Left ventricle myocardium inferior (tissue), 1 donor: ENCODE data around the gene DHPS. TPM values are rescaled to one million over a fixed set of nuclear protein-coding genes. Genes with fewer than 3 reads are reported as not detected.
A peak's percentile ranks its signal among the peaks of the same experiment; 100 is the strongest.

Experiments
- DNase-seq: peaks from one replicate; pipeline ENCODE4 v3.0.0-alpha.2; 2020
- H3K27ac ChIP-seq: fragments of 200-600 bp; replicated peaks from 2 replicates; pipeline ENCODE4 v1.8.0; 2021
- H3K27me3 ChIP-seq: fragments of 200-600 bp; 2 replicates; pipeline ENCODE4 v1.8.0; 2021; ENCODE audit warnings: low read depth
- H3K36me3 ChIP-seq: fragments of 200-600 bp; 2 replicates; pipeline ENCODE4 v1.8.0; 2021
- H3K4me1 ChIP-seq: fragments of 200-600 bp; 2 replicates; pipeline ENCODE4 v1.8.0; 2021
- H3K4me3 ChIP-seq: fragments of 200-600 bp; 2 replicates; pipeline ENCODE4 v1.8.0; 2021; ENCODE audit warnings: mild to moderate bottlenecking, moderate library complexity
- H3K9me3 ChIP-seq: fragments of 200-600 bp; replicated peaks from 2 replicates; pipeline ENCODE4 v1.8.0; 2021
- CTCF ChIP-seq: fragments of 200-600 bp; IDR thresholded peaks from 2 replicates; pipeline ENCODE4 v1.8.0; 2021; ENCODE audit warnings: antibody characterized with exemption, mild to moderate bottlenecking, borderline replicate concordance
- intact Hi-C: fragments of 100-400 bp; cut with micrococcal nuclease; formaldehyde crosslinking; loops from one replicate; pipeline ENCODE4 v1.11.0; 2022
- total RNA-seq: library from RNA; stranded (reverse); fragmentation: NEBNext Ultra II Directional; extraction: Animal tissue kit (Norgen Biotek cat#: 25700); gene quantifications from one replicate; pipeline ENCODE4 v1.2.1, GENCODE V29; 2021
- donor health status: DM: no; HTN: yes; CAD: no; lungs with severe emphysema.

DHPS gene
- total RNA-seq, 1 donor from 2014 or later, result 50.8 TPM

DNA sequence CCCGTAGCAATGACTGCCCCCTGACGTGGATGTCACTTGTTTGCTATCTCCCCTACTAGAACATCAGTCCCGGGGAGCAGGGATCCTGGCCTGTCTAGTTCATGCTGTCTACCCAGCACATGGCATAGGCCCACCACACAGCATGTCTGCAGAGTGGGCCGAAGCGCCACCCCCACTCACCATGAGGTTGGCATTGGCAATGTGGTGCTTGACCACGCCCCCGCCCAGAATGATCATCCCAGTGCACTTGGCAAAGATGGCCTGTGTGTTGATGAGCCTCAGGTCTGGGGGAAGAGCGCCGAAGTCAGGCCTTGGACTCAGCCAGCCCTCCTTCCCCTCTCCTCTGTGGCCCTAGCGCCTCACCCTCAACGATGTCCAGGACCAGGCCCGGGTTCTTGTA lies 4.8 kb downstream of the DHPS start:
- Histone ChIP-seq H3K9me3 (no peaks in the 10 kb centered on the region), H3K27ac (no peak overlapping the region), H3K4me3 (no peak overlapping the region), H3K36me3 (peaks cover 79% of the 10 kb centered on the region), H3K27me3 (no peaks in the 10 kb centered on the region), H3K4me1 (peaks cover 20% of the 10 kb centered on the region)
- no peak for DNase-seq
- no peak for TF ChIP-seq CTCF
- intact Hi-C loops, result no loop called here

DNA sequence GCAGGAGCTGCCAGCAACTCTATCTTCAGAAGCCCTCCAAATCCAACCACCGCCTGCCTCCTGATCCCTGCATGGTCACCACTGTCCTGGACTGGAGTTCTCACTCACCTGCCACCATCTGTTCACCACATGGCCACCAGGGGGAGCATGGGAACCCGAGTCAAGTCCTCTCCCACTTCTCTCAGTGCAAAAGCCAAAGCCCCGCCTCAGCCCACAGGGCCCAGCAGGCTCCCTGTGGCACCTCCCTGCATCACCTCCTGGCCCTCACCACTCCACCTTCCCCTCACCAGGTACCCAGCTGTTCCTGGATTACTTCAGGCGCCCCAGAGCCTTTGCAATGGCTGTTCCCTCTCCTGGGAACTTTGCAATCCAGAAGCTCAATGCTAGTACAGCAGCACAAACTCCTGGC lies 5.3 kb downstream of the DHPS start:
- Histone ChIP-seq H3K4me1 (peaks cover 16% of the 10 kb centered on the region), H3K36me3 (peaks cover 79% of the 10 kb centered on the region), H3K9me3 (no peaks in the 10 kb centered on the region), H3K4me3 (no peak overlapping the region), H3K27ac (no peak overlapping the region), H3K27me3 (no peaks in the 10 kb centered on the region)
- peak; percentile 78 for DNase-seq
- intact Hi-C loops, result no loop called here
- TF ChIP-seq CTCF, result peak; percentile 88

- intact Hi-C loops, result no loop called here
- Histone ChIP-seq H3K36me3 (peaks cover 79% of the 10 kb centered on the region), H3K4me3 (no peak overlapping the region), H3K27me3 (no peaks in the 10 kb centered on the region), H3K27ac (no peak overlapping the region), H3K9me3 (no peaks in the 10 kb centered on the region), H3K4me1 (peaks cover 12% of the 10 kb centered on the region)
- no peak for DNase-seq
- no peak for TF ChIP-seq CTCF
Observed at GRCh38 chr19:12675940-12676339, 5.7 kb downstream of the DHPS start.

DNA sequence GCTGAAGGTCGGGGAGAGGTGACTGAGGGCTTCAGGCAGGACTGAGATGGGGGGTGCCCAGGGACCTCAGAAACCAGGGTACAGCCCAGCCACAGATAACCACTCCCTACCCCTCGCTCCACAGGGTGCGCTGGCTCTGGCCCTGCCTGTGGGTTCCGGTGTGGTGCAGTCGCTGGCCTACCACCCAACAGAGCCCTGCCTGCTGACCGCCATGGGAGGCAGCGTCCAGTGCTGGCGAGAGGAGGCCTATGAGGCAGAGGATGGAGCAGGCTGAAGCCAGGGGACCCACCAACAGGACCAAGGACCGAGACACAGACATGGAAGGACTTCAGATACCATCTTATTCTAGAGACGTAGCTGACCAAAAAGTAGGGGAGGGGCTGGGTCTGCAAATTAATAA lies 6.3 kb downstream of the DHPS start:
- H3K4me3 ChIP-seq, result no peak overlapping the region
- intact Hi-C loops, result no loop called here
- H3K4me1 ChIP-seq, result peaks cover 11% of the 10 kb centered on the region

DNA sequence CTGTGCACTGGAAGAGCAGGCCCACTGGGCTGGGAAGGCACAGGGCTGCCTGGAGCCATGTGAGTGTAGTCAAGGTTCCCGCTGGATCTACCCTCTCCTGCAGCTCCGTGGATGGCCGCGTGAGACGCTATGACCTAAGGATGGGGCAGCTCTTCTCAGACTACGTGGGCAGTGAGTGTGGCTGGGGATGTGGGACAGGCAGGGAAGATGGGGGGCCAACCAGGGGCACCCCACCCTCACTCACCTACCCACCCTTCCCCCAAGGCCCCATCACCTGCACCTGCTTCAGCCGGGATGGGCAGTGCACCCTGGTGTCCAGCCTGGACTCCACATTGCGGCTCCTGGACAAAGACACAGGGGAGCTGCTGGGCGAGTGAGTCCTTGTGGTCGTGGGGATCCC lies 8.9 kb downstream of the DHPS start:
- DNase-seq, result no peak

More for the DNA sequence above, 6.3 kb downstream of the DHPS start:
- DNase-seq, result no peak
- TF ChIP-seq CTCF, result no peak
- H3K27ac ChIP-seq, result no peak overlapping the region
- no peaks in the 10 kb centered on the region for H3K27me3 ChIP-seq
- peaks cover 79% of the 10 kb centered on the region for H3K36me3 ChIP-seq
- H3K9me3 ChIP-seq, result no peaks in the 10 kb centered on the region

More for the DNA sequence above, 8.9 kb downstream of the DHPS start:
- H3K27me3 ChIP-seq, result no peaks in the 10 kb centered on the region
- H3K4me3 ChIP-seq, result no peak overlapping the region
- peaks cover 60% of the 10 kb centered on the region for H3K36me3 ChIP-seq
- intact Hi-C loops, result no loop called here
- no peak overlapping the region for H3K27ac ChIP-seq
- TF ChIP-seq CTCF, result no peak
- H3K4me1 ChIP-seq, result peaks cover 28% of the 10 kb centered on the region
- H3K9me3 ChIP-seq, result no peaks in the 10 kb centered on the region
